DMS53 (cell line): ENCODE data around the gene SRXN1.

Experiments used
- DNase-seq: peaks from one replicate; lab custom pipeline; 2025; lab: John Stamatoyannopoulos, UW

The SRXN1 gene

DNA sequence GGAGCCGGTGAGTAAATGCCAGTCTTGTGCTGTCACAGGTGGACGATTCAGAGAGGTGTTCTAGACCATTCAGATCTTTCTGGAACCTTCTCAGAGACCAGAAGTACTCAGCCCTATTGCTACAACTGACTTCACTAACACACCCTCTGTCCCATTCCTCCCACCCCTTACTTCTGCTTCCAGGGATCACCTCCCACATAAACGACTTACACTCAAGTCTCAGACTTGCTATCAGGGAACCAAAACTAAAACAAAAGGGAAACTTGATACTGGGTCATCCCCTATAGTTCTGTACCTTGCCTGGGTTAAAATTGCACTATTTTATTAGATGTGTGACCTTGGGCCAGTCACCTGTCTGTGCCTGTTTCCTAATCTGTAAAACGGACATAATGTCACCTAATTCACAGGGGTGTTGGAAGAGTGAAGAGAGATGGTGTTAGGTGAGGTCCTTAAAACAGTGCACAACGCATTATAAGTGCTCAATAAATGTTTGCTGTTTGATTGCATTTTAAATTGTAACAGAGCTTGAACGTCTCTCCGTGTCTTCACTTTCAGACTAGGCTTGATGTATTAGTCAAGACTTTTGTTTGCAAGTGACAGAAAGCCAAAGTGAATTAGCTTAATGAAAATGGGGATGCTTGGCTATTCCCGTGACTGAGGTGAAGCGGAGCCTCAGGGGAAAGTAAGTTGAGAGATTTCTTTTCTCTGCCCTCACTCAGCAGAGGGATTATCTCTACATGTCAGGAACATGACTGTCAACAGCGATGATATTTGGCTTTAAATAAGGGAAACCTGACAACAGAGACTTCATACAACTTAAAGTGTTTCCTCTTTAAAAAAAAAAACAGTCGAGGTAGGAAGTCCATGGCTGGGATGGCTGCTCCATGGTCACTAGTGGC lies 3.0 kb upstream of the SRXN1 start:
- no peak for DNase-seq

DNA sequence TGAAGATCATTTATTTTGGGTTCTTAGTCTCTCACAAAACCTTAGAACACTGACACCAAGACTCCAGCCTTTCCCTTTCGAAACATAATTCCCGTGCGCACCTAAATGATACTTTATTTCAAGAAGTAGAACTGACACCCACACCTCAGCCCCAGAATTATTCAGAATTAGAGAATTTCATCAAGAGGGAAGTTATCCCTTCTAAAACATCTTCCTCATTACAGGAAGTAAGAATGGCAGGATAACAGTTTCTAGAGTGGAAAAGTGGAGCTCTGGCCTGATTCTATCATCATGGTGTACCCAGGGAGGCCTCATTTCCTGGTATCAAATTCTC lies 1.4 kb upstream of the SRXN1 start:
- DNase-seq, result peak; percentile 16

DNA sequence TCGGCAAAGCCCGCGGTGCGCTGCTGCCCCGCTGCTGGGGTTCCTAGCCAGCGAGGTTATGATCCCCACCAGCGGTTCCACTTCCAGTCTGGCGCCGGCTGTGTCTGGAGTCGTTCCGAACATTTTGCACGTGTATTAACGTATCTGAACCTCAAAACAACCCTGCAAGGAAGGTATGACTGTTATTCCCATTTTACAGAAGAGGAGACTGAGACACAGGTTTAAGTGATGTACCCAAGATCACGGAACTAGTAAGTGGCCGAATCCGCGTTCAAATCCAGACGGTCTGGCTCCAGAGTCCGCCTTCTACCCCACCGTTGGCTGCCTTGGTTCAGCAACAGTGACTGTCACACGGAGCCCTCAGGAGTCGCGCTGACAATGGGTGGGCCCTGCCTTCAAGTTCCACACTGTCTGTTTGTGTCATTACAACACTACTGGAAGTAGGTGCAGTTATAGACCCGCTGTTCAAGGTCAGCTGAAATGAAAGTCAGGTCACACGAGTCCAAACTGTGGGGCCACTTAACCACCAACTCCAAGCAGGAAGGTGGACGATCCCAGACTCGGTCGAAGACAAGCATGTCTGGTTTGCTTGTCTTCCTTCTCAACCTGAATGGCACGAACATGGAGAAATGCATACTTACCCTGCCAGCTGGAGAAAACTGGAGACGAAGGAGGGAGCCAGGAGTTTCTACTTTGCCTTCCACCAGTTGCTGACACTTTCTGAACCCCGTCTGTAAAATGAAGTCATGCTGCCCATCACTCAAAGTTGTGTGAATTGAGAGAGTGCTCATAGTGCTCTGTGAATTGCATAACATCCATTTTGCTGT lies 803 bp upstream of the SRXN1 start:
- no peak for DNase-seq

DNA sequence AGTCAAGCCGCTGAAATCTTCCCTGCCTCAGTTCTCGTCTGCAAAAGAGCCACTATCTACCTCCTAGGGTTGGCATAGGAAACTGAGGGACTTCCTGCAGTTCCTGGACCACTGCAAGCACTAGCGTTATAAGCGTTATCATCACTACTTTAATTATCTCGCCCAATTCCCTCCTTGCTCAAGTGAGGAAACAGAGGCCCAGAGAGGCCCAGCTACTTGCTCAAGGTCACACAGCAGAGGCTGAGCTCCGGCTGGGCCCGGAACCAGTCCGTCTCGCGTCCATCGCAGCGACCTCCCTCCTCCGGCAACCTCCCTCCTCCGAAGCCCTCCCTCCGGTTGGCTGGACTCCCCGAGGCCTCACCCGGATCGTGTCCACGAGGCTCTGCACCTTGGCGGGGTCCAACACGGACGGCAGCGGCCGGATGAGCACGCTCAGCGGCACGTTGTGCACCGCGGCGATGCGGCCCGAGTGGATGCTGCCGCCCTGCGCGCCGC lies 338 bp downstream of the SRXN1 start:
- peak; percentile 81 for DNase-seq

DNA sequence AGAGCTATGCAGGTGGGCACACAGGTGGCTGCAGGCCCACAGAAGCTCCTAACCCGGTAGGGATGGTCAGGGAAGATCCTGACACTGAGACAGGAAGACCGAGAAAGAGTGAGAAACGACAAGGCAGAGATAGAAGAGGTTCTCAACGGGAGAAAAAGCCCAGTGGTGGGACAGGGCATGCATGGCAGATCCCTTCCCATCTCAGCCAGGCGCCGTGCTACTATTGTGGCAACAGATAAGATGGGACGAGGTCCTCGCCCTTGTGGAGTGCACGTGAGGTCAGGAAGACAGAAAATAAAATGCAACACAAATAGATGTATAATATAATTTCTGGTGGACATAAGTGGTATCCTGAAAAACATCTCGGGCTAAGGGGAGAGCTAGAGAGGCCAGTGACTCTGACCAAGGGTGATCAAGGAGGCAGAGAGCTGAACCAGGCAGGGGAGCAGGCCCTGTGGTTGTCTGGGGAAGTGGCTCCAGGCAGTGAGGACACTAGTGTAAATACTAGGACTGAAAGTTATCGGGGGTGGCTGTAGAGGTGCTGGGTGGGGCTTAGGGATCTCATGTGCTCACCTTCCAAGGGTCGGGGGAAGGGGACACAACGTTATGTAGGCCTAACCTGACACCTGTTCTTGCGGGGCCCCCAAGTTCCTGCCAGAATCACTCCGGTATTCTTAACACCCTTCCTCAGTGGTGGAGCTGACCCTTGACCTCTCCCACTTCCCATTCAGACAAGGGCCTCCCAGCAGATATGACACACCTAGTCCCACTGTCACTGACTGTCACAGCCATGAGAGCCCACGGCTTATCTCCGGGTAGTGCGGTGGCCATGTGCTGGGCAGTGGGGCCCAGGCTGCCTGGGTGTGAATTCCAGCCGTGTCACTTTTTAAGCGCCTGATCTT lies 1.0 kb downstream of the SRXN1 start:
- DNase-seq, result peak; percentile 49

DNA sequence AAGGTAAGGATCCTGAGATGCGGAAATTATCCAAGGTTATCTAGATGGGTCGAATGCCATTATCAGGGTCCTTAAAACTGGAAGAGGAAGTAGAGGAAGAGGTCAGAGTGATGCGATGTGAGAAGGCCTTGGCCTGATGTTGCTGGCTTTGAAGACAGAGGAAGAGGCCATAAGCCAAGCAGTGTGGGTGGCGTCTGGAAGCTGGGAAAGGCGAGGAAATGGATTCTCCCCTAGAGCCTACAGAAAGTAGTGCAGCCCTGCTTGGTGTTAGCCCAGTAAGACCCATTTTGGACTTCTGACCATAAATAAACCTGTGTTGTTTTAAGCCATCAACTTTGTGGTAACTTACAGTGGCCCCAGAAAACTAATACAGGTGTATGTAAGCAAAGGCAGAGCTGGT lies 2.0 kb downstream of the SRXN1 start:
- peak; percentile 25 for DNase-seq

DNA sequence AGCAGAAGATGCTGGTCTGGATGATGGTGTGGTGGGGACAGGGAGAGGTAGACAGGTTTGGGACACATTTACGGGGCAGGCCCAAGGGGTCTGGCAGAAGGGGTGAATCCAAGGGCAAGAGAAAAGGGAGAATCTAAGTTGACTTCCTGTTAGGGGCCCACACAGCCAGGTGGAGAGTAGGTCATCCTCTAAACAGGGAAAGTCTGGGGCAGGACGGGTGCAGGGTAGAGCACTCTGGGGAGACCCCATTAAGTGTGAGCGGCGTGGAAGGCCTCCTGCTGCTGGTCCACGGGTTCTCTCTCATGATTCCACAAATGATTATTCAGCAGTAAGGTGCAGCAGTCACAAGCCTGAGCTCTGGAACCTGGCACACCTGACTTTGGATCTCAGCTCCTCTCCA lies 2.7 kb downstream of the SRXN1 start:
- no peak for DNase-seq

DNA sequence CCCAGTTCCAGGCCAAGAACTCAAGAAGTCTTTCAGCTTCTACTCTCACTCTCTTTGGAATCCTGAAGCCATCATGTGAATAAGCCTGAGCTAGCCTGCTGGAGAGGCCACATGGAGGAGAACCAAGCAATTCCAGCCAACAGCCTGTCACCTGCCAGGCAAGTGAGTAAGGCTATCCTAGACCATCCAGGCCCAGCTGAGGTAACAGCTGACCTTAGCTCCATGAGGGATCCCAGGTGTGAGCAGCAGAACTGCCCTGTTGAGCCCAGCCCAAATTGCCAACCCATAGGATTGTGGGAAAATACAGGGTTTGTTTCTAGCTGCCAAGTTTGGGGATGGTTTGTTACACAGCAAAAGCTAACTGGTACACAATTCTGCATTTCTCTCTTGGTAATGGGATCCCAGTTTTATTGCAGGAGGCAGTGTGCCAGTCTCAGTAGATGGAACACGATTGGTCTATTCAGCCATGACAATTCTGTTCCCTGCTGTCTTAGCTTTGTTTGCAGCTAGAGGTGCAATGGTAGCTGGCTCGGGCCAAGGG lies 5.5 kb downstream of the SRXN1 start:
- DNase-seq, result no peak

DNA sequence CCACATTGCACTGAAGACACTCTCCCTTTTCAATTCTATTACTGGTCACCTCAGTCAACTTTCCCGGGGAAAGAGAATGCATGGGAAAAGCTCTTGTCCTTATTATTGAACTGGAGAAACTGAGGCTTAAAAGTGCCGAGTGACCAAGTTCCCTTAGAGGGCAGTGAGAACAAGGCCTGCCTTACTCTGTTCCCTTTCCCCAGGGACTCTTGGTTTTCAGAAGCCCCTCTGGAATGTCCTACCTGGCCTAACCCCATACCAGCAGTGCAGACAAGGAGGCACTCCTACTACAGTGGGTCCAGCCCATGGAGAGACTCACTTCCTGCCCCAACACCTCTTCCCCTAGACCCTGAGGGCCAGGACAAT lies 6.1 kb downstream of the SRXN1 start:
- no peak for DNase-seq

DNA sequence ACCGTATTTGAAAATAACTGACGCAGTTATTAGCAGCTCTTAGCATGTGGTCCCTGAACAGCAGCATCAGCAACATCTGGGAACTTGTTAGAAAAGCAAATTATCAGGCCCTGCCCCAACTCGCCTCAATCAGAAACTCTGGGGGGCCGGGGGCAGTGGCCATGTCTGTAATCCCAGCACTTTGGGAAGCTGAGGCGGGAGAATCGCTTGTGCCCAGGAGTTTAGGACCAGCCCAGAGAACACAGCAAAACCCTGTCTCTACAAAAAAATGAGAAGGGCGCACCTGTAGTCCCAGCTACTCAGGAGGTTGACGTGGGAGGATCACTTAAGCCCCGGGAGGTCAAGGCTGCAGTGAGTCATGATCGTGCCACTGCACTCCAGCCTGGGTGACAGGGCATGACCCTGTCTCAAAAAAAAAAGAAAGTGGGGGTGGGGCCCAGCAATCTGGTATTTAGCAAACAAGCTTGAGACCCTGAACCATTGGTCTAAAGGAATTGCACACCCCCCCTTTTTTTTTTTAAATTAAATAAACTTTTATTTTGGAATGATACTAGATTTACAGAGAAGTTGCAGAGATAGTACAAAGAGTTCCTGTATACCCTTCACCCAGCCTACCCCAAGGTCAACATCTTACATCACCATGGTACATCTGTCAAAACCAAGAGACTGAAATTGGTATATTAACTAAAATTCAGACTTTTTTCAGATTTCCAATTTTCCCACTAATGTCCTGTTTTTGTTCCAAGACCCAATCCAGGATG lies 6.7 kb downstream of the SRXN1 start:
- DNase-seq, result peak; percentile 76

DNA sequence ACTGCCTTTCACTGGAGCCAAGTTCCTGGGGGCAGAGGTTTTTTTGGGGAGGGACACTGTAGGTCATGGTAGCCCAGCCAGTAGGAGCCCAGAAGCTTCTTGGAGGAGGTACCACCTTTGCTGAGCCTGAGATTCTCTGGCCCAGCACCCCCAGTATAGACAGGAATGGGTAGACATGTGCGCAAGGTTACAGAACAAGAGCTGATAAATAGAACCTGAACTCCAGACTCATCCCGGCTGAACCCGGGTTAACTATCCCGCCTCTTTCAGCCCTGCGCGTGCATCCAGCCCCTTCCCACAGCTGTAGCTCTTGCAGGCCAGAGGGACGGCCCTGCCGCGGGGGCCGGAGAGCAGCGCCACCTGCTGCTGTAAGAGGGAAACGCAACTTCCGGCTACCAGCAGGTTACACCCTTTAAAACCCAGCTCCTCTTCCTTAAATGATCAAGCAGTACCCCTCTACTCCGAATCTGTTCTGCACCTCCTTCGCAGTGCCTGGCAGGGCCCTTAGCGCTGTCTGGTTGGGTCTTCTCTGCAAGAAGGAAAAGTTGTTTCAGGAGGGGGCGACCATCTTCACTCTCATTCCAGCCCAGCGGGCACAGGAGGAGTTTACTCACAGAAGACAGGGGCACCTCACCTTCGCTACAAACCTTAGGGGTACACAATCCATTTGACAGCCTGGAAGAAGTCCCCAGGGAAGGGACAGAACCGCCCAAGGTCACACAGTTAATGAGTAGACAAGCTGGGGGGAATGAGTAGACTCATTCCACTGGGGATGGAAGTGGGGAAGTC lies 7.5 kb downstream of the SRXN1 start:
- DNase-seq, result peak; percentile 84

DNA sequence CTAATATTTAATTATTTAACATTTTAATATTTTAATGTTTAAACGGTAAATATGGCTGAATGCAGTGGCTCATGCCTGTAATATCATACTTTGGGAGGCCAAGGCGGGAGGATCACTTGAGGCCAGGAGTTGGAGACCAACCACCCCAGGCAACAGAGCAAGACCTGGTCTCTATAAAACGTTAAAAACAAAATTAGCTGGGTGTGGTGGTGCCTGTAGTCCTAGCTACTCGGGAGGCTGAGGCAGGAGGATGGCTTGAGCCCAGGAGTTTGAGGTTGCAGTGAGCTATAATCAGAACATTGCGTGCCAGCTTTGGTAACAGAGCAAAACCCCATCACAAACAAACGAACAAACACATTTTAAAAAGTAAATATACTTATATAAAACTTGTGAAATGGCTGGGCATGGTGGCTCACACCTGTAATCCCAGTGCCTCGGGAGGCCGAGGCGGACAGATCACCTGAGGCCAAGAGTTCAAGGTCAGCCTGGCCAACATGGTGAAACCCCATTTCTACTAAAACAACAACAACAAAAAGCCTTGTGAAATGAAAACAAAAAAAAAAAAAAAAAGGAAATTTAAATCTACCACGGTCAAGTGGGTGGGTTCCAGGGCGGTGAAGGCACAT lies 8.2 kb downstream of the SRXN1 start:
- no peak for DNase-seq

DNA sequence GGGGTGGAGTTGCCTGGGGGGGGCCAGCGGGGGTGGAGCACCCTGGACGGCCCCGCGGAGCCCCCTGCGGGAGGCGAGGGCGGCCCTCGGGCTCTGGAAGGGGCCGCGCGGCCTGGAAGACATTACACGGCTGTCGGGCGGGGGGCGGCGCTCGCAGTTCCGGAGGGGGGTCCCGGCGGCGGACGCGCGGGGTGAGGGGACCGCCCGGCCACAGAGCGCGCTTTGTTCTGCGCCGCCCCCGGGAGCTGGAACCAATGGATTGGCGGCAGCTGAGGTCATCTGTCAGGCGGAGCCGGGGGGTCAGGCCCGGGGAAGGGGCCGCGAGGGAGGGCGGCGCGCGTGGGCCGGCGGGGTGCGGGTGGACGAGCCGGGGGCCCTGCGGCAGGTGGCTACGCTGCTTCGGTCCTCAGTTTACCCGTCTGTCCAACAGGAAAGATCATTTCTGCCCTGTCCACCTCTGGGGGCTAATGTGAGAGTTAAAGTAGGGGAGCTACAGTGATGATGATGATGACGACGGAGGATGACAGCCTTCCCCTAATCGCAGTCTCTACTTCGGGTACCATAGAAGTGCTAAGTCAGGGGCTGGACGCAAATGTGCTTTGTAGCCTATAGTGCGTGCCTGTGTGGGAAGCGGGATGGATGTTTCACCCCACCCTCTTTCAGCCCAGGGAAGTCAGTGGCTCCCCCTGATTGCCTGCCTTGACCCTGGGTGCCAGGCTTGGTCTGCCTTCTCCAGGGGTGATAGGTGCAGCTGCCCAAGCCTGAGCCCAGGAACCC lies 10.4 kb downstream of the SRXN1 start:
- DNase-seq, result peak; percentile 48

DNA sequence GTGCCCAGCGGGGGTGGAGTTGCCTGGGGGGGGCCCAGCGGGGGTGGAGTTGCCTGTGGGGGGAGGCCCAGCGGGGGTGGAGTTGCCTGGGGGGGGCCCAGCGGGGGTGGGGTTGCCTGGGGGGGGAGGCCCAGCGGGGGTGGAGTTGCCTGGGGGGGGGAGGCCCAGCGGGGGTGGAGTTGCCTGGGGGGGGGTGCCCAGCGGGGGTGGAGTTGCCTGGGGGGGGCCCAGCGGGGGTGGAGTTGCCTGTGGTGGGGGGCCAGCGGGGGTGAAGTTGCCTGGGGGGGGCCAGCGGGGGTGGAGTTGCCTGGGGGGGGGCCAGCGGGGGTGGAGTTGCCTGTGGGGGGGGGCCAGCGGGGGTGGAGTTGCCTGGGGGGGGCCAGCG lies 11.0 kb downstream of the SRXN1 start:
- DNase-seq, result peak; percentile 33

DNA sequence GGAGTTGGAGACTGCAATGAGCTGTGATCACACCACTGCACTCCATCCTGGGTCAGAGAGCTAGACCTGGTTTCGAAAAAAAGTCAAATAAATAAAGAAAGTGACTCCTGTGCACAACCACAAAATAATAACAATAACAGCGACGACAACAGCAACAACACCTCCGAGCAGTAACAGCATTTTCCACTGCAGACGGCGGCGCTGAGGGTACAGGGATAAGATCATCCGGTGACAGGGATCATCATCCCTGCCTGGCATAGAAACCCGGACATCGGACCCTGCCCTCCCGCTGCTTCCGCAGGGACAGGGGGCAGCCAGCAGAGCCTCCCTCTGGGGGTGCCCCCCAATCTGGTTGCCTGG lies 11.5 kb downstream of the SRXN1 start:
- DNase-seq, result peak; percentile 74

DNA sequence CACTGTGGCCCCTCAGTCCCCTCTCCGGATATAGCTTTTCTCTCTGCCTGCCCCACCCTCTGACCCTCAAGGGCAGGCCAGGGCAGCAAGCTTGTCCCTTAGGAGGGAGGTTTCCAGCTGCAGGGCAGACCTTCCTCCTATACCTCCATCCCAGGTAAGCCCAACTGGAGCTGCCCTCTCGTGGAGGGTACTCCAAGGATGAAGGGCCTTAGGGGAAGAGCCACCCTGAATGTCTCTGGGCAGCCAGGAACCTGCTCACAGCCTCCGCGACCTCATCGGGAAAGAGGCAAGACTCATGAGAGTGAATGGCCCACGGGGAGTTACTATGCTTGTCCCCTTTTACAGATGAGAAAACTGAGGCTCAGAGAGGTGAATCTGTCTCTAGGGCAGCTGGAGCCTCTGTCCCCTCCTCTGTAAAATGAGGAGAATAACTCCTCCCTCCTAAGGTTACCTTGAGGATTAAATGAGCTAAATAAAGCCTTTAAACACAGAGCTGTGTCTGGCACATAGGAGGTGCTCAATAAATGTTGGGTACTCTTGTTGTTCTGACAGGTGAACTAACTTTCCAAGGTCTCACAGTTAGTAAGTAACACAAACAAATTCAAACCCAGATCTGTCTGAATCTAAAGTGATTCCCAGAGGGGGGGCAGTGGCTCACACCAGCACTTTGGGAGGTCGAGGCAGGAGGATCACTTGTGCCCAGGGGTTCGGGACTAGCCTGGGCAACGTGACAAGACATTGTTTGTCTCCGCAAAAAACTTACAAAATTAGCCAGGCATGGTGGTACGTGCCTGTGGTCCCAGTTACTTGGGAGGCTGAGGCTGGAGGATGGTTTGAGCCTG lies 12.1 kb downstream of the SRXN1 start:
- DNase-seq, result peak; percentile 29

DNA sequence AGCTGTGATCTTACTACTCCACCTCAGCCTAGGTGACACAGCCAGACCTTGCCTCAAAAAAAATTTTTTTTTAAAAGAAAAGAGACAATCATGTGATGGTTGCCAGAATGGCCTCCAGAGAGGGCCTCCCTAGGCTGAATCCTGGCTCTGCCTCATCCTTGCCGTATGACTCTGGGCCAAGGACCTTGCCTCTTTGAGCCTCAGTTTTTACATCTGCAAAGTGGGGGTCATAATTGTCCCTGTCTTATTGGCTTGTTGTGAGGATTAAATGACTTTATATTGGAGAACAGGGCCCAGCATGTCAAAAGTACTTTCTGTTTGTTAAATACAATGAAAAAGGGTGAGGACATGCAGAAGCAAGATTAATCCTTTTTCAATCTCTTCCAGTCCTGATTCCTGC lies 14.4 kb downstream of the SRXN1 start:
- no peak for DNase-seq

DNA sequence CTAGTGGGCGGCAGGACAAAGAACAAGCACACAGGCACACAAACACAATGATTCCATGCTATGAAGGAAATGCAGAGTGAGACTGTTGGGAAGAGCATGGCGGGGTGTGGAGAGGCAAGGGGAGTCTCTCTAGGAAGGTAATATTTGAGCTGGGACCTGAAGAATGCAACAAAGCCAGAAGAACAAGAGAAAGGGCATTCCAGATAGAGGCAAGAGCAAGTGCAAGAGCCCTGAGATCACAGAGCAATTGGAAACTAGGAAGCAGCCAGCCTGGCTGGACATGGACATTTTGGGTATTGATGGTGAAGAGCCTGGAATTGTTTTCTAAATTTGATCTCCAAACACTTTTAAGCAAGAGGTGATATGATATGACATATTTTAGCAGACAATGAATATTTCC lies 15.4 kb downstream of the SRXN1 start:
- DNase-seq, result no peak
